K562 (cell line): Measurements from ENCODE around the gene SND1. TPM values are rescaled to one million over a fixed set of nuclear protein-coding genes. Genes with fewer than 3 reads are reported as not detected.

Experiments used
- FOXJ2 ChIP-seq: fragments of 200-800 bp; sonication (Bioruptor generic); IDR thresholded peaks from 2 replicates; pipeline ENCODE4 v1.6.1; 2016; ENCODE audit warnings: missing genetic modification characterization, missing compliant biosample characterization
- HNRNPH1 ChIP-seq: fragments of 200-400 bp; formaldehyde crosslinking; optimal IDR thresholded peaks from 2 replicates; pipeline ENCODE3; 2017; ENCODE audit warnings: low read depth, mild to moderate bottlenecking, low read length, moderate library complexity
- JUN ChIP-seq, 2 experiments: sonication (generic) in 1 of 2; formaldehyde crosslinking in 1 of 2; IDR thresholded peaks; 2 replicates each; pipeline versions ENCODE4 v1.6.1 to v1.8.0; 2012 to 2022; ENCODE audit warnings: borderline replicate concordance in 2 of 2, mild to moderate bottlenecking in 2 of 2, improper control_type of control experiment in 1 of 2, low read depth in 1 of 2, low read length in 1 of 2, missing genetic modification reagents in 1 of 2
- KDM2B ChIP-seq: fragments of 250-450 bp; sonication (Bioruptor Pico); IDR thresholded peaks from 2 replicates; pipeline ENCODE4 v1.8.0; 2021; ENCODE audit warnings: mild to moderate bottlenecking, moderate library complexity
- MAFK ChIP-seq: IDR thresholded peaks from 2 replicates; pipeline ENCODE4 v1.6.1; 2011; ENCODE audit warnings: low read length, improper control_type of control experiment
- RB1 ChIP-seq: fragments of 450-650 bp; IDR thresholded peaks from 2 replicates; pipeline ENCODE4 v1.6.1; 2017; ENCODE audit warnings: low read depth, mild to moderate bottlenecking
- RFX5 ChIP-seq: IDR thresholded peaks from 2 replicates; pipeline ENCODE4 v1.6.1; 2011; ENCODE audit warnings: low read depth, mild to moderate bottlenecking, improper control_type of control experiment, low read length
- SIRT6 ChIP-seq: IDR thresholded peaks from one replicate; pipeline ENCODE4 v1.6.1; 2012; ENCODE audit warnings: low read depth, mild to moderate bottlenecking, control low read depth, inconsistent platforms, low read length, moderate library complexity
- SP2 ChIP-seq: IDR thresholded peaks from 2 replicates; pipeline ENCODE4 v1.6.1; 2011; ENCODE audit warnings: mild to moderate bottlenecking, low read depth, low read length, moderate library complexity; ENCODE audit not compliant: poor library complexity, severe bottlenecking; ENCODE audit errors: extremely low read depth
- TBP ChIP-seq: optimal IDR thresholded peaks from 2 replicates; pipeline ENCODE3; 2011; ENCODE audit warnings: low read depth, low read length, improper control_type of control experiment
- THRB ChIP-seq: fragments of 450-650 bp; formaldehyde crosslinking; conservative IDR thresholded peaks from 2 replicates; pipeline ENCODE4 v1.4.0; 2022; ENCODE audit warnings: mild to moderate bottlenecking, missing genetic modification characterization
- TSC22D4 ChIP-seq: fragments of 450-650 bp; IDR thresholded peaks from 2 replicates; pipeline ENCODE4 v1.6.1; 2016; ENCODE audit warnings: missing genetic modification characterization, missing biosample characterization, control low read depth
- UBTF ChIP-seq, 2 experiments: IDR thresholded peaks; 2 replicates each; pipeline ENCODE4 v1.6.1; 2012; ENCODE audit warnings: improper control_type of control experiment in 2 of 2, low read depth in 2 of 2, low read length in 2 of 2, borderline replicate concordance in 1 of 2
- ZBED1 ChIP-seq: IDR thresholded peaks from 2 replicates; pipeline ENCODE4 v1.6.1; 2014
- ZC3H11A ChIP-seq: IDR thresholded peaks from 2 replicates; pipeline ENCODE4 v1.6.1; 2012; ENCODE audit warnings: low read depth, low read length, improper control_type of control experiment
- ZNF174 ChIP-seq: fragments of 250-450 bp; sonication (Bioruptor Pico); IDR thresholded peaks from 2 replicates; pipeline ENCODE4 v1.4.0; 2020; ENCODE audit warnings: mild to moderate bottlenecking
- ZNF551 ChIP-seq: fragments of 250-450 bp; sonication (Bioruptor Pico); IDR thresholded peaks from 2 replicates; pipeline ENCODE4 v1.5.0; 2021; ENCODE audit warnings: mild to moderate bottlenecking, moderate library complexity
- polyA plus RNA-seq, 8 experiments: library from polyadenylated mRNA; depleted of rRNA in 4 of 8; stranded (reverse) in 5 of 8; unstranded in 3 of 8; fragments of >200 nt; fragmentation: Nextera tagmentation in 2 of 8; fragmentation: Illumina TruSeq in 1 of 8; extraction: Ambion mirVana in 2 of 8; extraction: Trizol in 1 of 8; gene quantifications; 2 replicates each; pipeline versions ENCODE4 v1.2.1 to v1.2.3, GENCODE V29; 2011 to 2014; ENCODE audit warnings: inconsistent platforms in 1 of 8, missing spikeins in 1 of 8
- total RNA-seq, 7 experiments: library from RNA; depleted of rRNA in 6 of 7; stranded (reverse); fragments of >200 nt in 6 of 7; fragmentation: Illumina TruSeq in 2 of 7; extraction: Trizol in 2 of 7; gene quantifications; 2 replicates each; pipeline versions ENCODE4 v1.2.1 to v1.2.3, GENCODE V29; 2011 to 2021; ENCODE audit warnings: low replicate concordance in 1 of 7
- TF ChIP-seq, protein P1 (sequence below): sonication (generic); formaldehyde crosslinking; IDR thresholded peaks from 2 replicates; pipeline ENCODE4 v1.8.0; 2022; ENCODE audit warnings: mild to moderate bottlenecking, missing genetic modification reagents
- TF ChIP-seq, protein P2 (sequence below): fragments of 250-450 bp; sonication (Bioruptor Pico); IDR thresholded peaks from 2 replicates; pipeline ENCODE4 v1.8.0; 2021; ENCODE audit warnings: borderline replicate concordance, mild to moderate bottlenecking, moderate library complexity; ENCODE audit not compliant: poor library complexity, severe bottlenecking

SND1 gene
- total and polyA plus RNA-seq, 9 of the 15 experiments (the other 6 are each of a cell fraction or from before 2014, with no cell fraction given): 46.5 to 307 (median 191) TPM

DNA sequence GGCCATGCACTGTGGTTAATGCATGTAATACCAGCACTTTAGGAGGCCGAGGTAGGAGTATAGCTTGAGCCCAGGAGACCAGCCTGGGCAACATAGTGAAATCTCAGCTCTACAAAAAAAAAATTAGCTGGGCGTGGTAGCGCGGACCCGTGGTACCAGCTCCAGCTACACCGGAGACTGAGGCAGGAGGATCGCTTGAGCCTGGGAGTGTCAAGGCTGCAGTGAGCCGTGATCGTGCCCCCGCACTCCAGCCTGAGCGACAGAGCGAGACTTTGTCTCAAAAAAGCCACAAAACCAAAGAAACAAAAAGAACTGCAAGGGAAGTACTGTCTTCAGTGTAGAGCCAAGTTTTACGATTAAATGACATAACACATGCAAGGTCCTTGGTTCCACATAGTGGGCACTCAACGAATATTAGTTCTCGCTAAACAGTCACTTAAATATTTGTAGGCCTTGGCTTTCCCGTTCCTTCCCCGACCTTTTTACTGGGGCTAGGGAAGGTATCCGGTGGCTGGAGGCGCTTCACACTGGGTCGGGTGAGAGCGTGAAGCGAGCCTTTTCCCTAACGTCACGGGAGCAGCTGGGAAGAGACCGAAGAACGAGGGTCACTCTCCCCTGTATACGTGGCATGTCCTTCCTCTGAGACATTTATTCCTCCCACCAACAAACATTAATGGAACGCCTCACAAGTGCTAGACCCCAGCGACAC, 993 bp upstream of the SND1 start (continued):
- TF ChIP-seq THRB: 0 out of 2 replicates have a peak, but pooled peaks have one; percentile 6
- no peak for TF ChIP-seq MAFK
- TF ChIP-seq FOXJ2 (tag): no peak; the same call in 1 of the 2 replicates
- TF ChIP-seq, protein P1, sequence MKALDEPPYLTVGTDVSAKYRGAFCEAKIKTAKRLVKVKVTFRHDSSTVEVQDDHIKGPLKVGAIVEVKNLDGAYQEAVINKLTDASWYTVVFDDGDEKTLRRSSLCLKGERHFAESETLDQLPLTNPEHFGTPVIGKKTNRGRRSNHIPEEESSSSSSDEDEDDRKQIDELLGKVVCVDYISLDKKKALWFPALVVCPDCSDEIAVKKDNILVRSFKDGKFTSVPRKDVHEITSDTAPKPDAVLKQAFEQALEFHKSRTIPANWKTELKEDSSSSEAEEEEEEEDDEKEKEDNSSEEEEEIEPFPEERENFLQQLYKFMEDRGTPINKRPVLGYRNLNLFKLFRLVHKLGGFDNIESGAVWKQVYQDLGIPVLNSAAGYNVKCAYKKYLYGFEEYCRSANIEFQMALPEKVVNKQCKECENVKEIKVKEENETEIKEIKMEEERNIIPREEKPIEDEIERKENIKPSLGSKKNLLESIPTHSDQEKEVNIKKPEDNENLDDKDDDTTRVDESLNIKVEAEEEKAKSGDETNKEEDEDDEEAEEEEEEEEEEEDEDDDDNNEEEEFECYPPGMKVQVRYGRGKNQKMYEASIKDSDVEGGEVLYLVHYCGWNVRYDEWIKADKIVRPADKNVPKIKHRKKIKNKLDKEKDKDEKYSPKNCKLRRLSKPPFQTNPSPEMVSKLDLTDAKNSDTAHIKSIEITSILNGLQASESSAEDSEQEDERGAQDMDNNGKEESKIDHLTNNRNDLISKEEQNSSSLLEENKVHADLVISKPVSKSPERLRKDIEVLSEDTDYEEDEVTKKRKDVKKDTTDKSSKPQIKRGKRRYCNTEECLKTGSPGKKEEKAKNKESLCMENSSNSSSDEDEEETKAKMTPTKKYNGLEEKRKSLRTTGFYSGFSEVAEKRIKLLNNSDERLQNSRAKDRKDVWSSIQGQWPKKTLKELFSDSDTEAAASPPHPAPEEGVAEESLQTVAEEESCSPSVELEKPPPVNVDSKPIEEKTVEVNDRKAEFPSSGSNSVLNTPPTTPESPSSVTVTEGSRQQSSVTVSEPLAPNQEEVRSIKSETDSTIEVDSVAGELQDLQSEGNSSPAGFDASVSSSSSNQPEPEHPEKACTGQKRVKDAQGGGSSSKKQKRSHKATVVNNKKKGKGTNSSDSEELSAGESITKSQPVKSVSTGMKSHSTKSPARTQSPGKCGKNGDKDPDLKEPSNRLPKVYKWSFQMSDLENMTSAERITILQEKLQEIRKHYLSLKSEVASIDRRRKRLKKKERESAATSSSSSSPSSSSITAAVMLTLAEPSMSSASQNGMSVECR: no peak
- TF ChIP-seq SP2: no peak
- TF ChIP-seq ZNF174 (CRISPR knock-in tag): no peak
- no peak for TF ChIP-seq RFX5
- no peak for TF ChIP-seq TBP
- TF ChIP-seq, protein P2, sequence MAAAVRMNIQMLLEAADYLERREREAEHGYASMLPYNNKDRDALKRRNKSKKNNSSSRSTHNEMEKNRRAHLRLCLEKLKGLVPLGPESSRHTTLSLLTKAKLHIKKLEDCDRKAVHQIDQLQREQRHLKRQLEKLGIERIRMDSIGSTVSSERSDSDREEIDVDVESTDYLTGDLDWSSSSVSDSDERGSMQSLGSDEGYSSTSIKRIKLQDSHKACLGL (CRISPR knock-in tag): no peak
- TF ChIP-seq RB1: no peak
- TF ChIP-seq JUN (IDR thresholded peaks at IDR 0.05; ENCODE audit: borderline replicate concordance, low read depth, low read length): no peak
- no peak for TF ChIP-seq JUN (CRISPR knock-in tag; IDR thresholded peaks at IDR 0.05; ENCODE audit: borderline replicate concordance)
- 0 out of 4 replicates have a peak, but pooled peaks of 1 of the 2 experiments have one; percentile 41 for TF ChIP-seq UBTF (IDR thresholded peaks at IDR 0.05; ENCODE audit: borderline replicate concordance in 1 of 2, low read depth in 2 of 2, low read length in 2 of 2)
- TF ChIP-seq ZBED1: no peak
- TF ChIP-seq SIRT6: no peak
- TF ChIP-seq KDM2B (CRISPR knock-in tag): no peak
- TF ChIP-seq TSC22D4 (tag): no peak
- TF ChIP-seq ZC3H11A: 0 out of 2 replicates have a peak, but pooled peaks have one; percentile 20
- no peak for TF ChIP-seq ZNF551
- no peak for TF ChIP-seq HNRNPH1
